Upper lobe of right lung (tissue), 1 donor: ENCODE measurements around the gene ARHGEF6. TPM values are rescaled to one million over a fixed set of nuclear protein-coding genes. Genes with fewer than 3 reads are reported as not detected.
A peak's percentile ranks its signal among the peaks of the same experiment; 100 is the strongest.

ENCODE experiments used
- ATAC-seq: fragments of 200-7000 bp; cut with Tn5 transposase; one replicate; pipeline ENCODE4 v1.9.1; 2020; ENCODE audit warnings: mild to moderate bottlenecking, moderate library complexity
- DNase-seq: peaks from one replicate; pipeline ENCODE4 v3.0.0-alpha.2; 2020
- H3K27ac ChIP-seq: fragments of 200-600 bp; one replicate; pipeline ENCODE4 v1.8.0; 2022
- H3K27me3 ChIP-seq: fragments of 200-600 bp; one replicate; pipeline ENCODE4 v1.8.0; 2022; ENCODE audit warnings: mild to moderate bottlenecking
- H3K36me3 ChIP-seq: fragments of 200-600 bp; one replicate; pipeline ENCODE4 v1.8.0; 2022
- H3K4me1 ChIP-seq: fragments of 200-600 bp; one replicate; pipeline ENCODE4 v1.8.0; 2022
- H3K4me3 ChIP-seq: fragments of 200-600 bp; one replicate; pipeline ENCODE4 v1.8.0; 2022; ENCODE audit warnings: mild to moderate bottlenecking
- H3K9me3 ChIP-seq: fragments of 200-600 bp; one replicate; pipeline ENCODE4 v1.8.0; 2022
- CTCF ChIP-seq: fragments of 200-600 bp; IDR thresholded peaks from one replicate; pipeline ENCODE4 v1.8.0; 2022; ENCODE audit warnings: antibody characterized with exemption
- intact Hi-C: fragments of 100-400 bp; cut with DNase I; formaldehyde crosslinking; loops from one replicate; pipeline ENCODE4 v1.11.0; 2022
- long read RNA-seq: library from polyadenylated mRNA; unstranded; transcript quantifications from one replicate; pipeline ENCODE4 v2.0.0, GENCODE V29; 2021
- total RNA-seq: library from RNA; stranded (reverse); fragmentation: NEBNext Ultra II Directional; extraction: Animal tissue kit (Norgen Biotek cat#: 25700); gene quantifications from one replicate; pipeline ENCODE4 v1.2.1, GENCODE V29; 2021
- donor health status: DM: no; HTN: yes; CAD: no; lungs with severe emphysema.

The ARHGEF6 gene
- total RNA-seq, result 42.8 TPM
- long read RNA-seq, full-length matches to known transcripts, result 11 of 35 reads
- long read RNA-seq, partial matches to known transcripts, result 4 of 35 reads
- long read RNA-seq, other reads (novel, unspliced or antisense), result 20 of 35 reads

- H3K4me1 ChIP-seq, result no peaks in the 10 kb centered on the region
- peak; percentile 65 for ATAC-seq
- TF ChIP-seq CTCF, result no peak
These were observed at the start of gene ARHGEF6 for GRCh38 chrX:136780763-136781162. Gene ARHGEF6, minus strand, starts transcription at chrX:136780932. Its CDS starts 50 bp downstream, at chrX:136780882.

GRCh38 chrX:136829413-136829812, 48.7 kb upstream of the ARHGEF6 start:
- Histone ChIP-seq H3K9me3 (no peaks in the 10 kb centered on the region), H3K4me3 (no peak overlapping the region), H3K27me3 (no peaks in the 10 kb centered on the region), H3K4me1 (no peaks in the 10 kb centered on the region), H3K36me3 (no peaks in the 10 kb centered on the region), H3K27ac (no peak overlapping the region)
- intact Hi-C loops, result no loop called here
- no peak for TF ChIP-seq CTCF
- ATAC-seq (no peak), DNase-seq (no peak)

More at GRCh38 chrX:136780763-136781162, at the start of gene ARHGEF6:
- Histone ChIP-seq H3K9me3 (no peaks in the 10 kb centered on the region), H3K4me3 (peak within 1 kb of the TSS; percentile 47), H3K27ac (peak within 1 kb of the TSS; percentile 77), H3K36me3 (no peaks in the 10 kb centered on the region), H3K27me3 (no peaks in the 10 kb centered on the region)
- no peak for DNase-seq
- intact Hi-C loops, result no loop called here

GRCh38 chrX:136828830-136829229, 48.1 kb upstream of the ARHGEF6 start:
- ATAC-seq, result peak; percentile 62
- Histone ChIP-seq H3K9me3 (no peaks in the 10 kb centered on the region), H3K27me3 (no peaks in the 10 kb centered on the region), H3K27ac (no peak overlapping the region), H3K4me1 (no peaks in the 10 kb centered on the region), H3K36me3 (no peaks in the 10 kb centered on the region), H3K4me3 (no peak overlapping the region)
- intact Hi-C loops, result no loop called here
- no peak for DNase-seq
- no peak for TF ChIP-seq CTCF

- intact Hi-C loops, result no loop called here
These were observed 46.3 kb upstream of the ARHGEF6 start for GRCh38 chrX:136827026-136827425.

GRCh38 chrX:136825771-136826170, 45.0 kb upstream of the ARHGEF6 start:
- no peaks in the 10 kb centered on the region for H3K9me3 ChIP-seq
- H3K27me3 ChIP-seq, result no peaks in the 10 kb centered on the region
- TF ChIP-seq CTCF, result no peak
- no peaks in the 10 kb centered on the region for H3K36me3 ChIP-seq
- H3K27ac ChIP-seq, result no peak overlapping the region
- no peak overlapping the region for H3K4me3 ChIP-seq
- no peak for DNase-seq
- H3K4me1 ChIP-seq, result no peaks in the 10 kb centered on the region
- ATAC-seq, result peak; percentile 65
- intact Hi-C loops, result no loop called here

More at GRCh38 chrX:136827026-136827425, 46.3 kb upstream of the ARHGEF6 start:
- H3K4me1 ChIP-seq, result no peaks in the 10 kb centered on the region
- no peak overlapping the region for H3K4me3 ChIP-seq
- H3K27me3 ChIP-seq, result no peaks in the 10 kb centered on the region
- TF ChIP-seq CTCF, result no peak
- H3K27ac ChIP-seq, result no peak overlapping the region
- ATAC-seq, result no peak
- H3K9me3 ChIP-seq, result no peaks in the 10 kb centered on the region
- DNase-seq, result no peak
- no peaks in the 10 kb centered on the region for H3K36me3 ChIP-seq

- ATAC-seq, result no peak
- Histone ChIP-seq H3K9me3 (no peaks in the 10 kb centered on the region), H3K36me3 (no peaks in the 10 kb centered on the region), H3K27me3 (no peaks in the 10 kb centered on the region), H3K4me3 (no peak overlapping the region), H3K27ac (no peak overlapping the region), H3K4me1 (no peaks in the 10 kb centered on the region)
- no peak for DNase-seq
- TF ChIP-seq CTCF, result no peak
- intact Hi-C loops, result no loop called here
These were observed 42.4 kb upstream of the ARHGEF6 start for GRCh38 chrX:136823175-136823574.
